Left forelimb (tissue), 1 donor: ENCODE results near the gene SIGLEC1.

Experiments used
- DNase-seq: peaks from one replicate; pipeline ENCODE4 v3.0.0-alpha.2; 2018; ENCODE audit warnings: low spot score

The SIGLEC1 gene

GRCh38 chr20:3701061-3701998 is 11.1 kb downstream of the SIGLEC1 start:
- no peak for DNase-seq

- no peak for DNase-seq
Measured at GRCh38 chr20:3699037-3699436, 13.4 kb downstream of the SIGLEC1 start.

GRCh38 chr20:3698591-3699001 is 13.8 kb downstream of the SIGLEC1 start:
- no peak for DNase-seq

GRCh38 chr20:3697588-3698305 is 14.7 kb downstream of the SIGLEC1 start:
- no peak for DNase-seq

- DNase-seq = no peak
Measured at GRCh38 chr20:3696745-3697587, 15.4 kb downstream of the SIGLEC1 start.

GRCh38 chr20:3696200-3696599 is 16.2 kb downstream of the SIGLEC1 start:
- no peak for DNase-seq

GRCh38 chr20:3694864-3695263 is 17.5 kb downstream of the SIGLEC1 start:
- DNase-seq = no peak

- no peak for DNase-seq
Measured at GRCh38 chr20:3693376-3693775, 19.0 kb downstream of the SIGLEC1 start.

- no peak for DNase-seq
Measured at GRCh38 chr20:3692706-3693294, 19.6 kb downstream of the SIGLEC1 start.

GRCh38 chr20:3691897-3692296 is 20.5 kb downstream of the SIGLEC1 start:
- no peak for DNase-seq

GRCh38 chr20:3691306-3691705 is 21.1 kb downstream of the SIGLEC1 start:
- DNase-seq = no peak

- DNase-seq = no peak
Measured at GRCh38 chr20:3690413-3690812, 22.0 kb downstream of the SIGLEC1 start.

GRCh38 chr20:3689978-3690377 is 22.4 kb downstream of the SIGLEC1 start:
- DNase-seq = no peak

GRCh38 chr20:3687655-3688054 is 24.7 kb downstream of the SIGLEC1 start:
- no peak for DNase-seq

GRCh38 chr20:3686867-3687321 is 25.5 kb downstream of the SIGLEC1 start:
- peak; percentile 90 for DNase-seq

- no peak for DNase-seq
Measured at GRCh38 chr20:3686421-3686820, 26.0 kb downstream of the SIGLEC1 start.

GRCh38 chr20:3685341-3685740 is 27.1 kb downstream of the SIGLEC1 start:
- no peak for DNase-seq

GRCh38 chr20:3681931-3682781 is 30.2 kb downstream of the SIGLEC1 start, which contains the start of gene ADAM33:
ADAM33 (minus strand) TSS chr20:3682010; CDS start chr20:3682004, 6 bp downstream.
- DNase-seq = peak; percentile 76

- no peak for DNase-seq
Measured at GRCh38 chr20:3681352-3681930, 31.0 kb downstream of the SIGLEC1 start.

- no peak for DNase-seq
Measured at GRCh38 chr20:3680701-3681351, 31.6 kb downstream of the SIGLEC1 start.
